ENCODE results near the gene RNF7.

RNF7 gene

GRCh38 chr3:141795741-141796080, 57.6 kb downstream of the RNF7 start:
- no peak overlapping the region for H3K9ac ChIP-seq (ENCODE audit: low read length)
- H4K20me1 ChIP-seq (ENCODE audit: insufficient read depth, low read length): no peaks in the 10 kb centered on the region
- H3K4me2 ChIP-seq (ENCODE audit: low read depth, low read length): peak overlapping the region; percentile 68; the same call in 1 of the 2 replicates
- H3K27me3 ChIP-seq (replicated peaks; ENCODE audit: insufficient read depth, low read length): no peaks in the 10 kb centered on the region
- H3K9me2 ChIP-seq (replicated peaks; ENCODE audit: insufficient read depth, low read length): no peaks in the 10 kb centered on the region
- no peak overlapping the region for H3K4me3 ChIP-seq (ENCODE audit: low read length)
- TF ChIP-seq EZH2phosphoT487 (IDR thresholded peaks at IDR 0.05; ENCODE audit: low read length): no peak
- no peak for TF ChIP-seq EZH2 (optimal IDR thresholded peaks at IDR 0.05; ENCODE audit: low read depth, low read length)
- no peak for TF ChIP-seq CTCF (IDR thresholded peaks at IDR 0.05; ENCODE audit: low read length)
- H3K36me3 ChIP-seq (replicated peaks; ENCODE audit: insufficient read depth, low read length): no peaks in the 10 kb centered on the region
- no peak for DNase-seq
- H3K9me3 ChIP-seq (replicated peaks; ENCODE audit: insufficient read depth, low read length): no peaks in the 10 kb centered on the region
- H3K4me1 ChIP-seq (ENCODE audit: low read length): peaks cover 13% of the 10 kb centered on the region
- H2AFZ ChIP-seq (ENCODE audit: low read length): no peak overlapping the region
- no peak overlapping the region for H3K27ac ChIP-seq (ENCODE audit: low read length)
- peaks cover 9% of the 10 kb centered on the region; the same call in 1 of the 2 replicates for H3F3A ChIP-seq (ENCODE audit: insufficient read depth, low read length)
- no peaks in the 10 kb centered on the region for H3K79me2 ChIP-seq (ENCODE audit: low read length)

- Histone ChIP-seq H3K9me3 (replicated peaks; ENCODE audit: insufficient read depth, low read length) (no peaks in the 10 kb centered on the region), H2AFZ (ENCODE audit: low read length) (peak overlapping the region; percentile 21; the same call in 1 of the 2 replicates), H3K9me2 (replicated peaks; ENCODE audit: insufficient read depth, low read length) (no peaks in the 10 kb centered on the region), H3K4me3 (ENCODE audit: low read length) (no peak overlapping the region), H3K79me2 (ENCODE audit: low read length) (no peaks in the 10 kb centered on the region), H4K20me1 (ENCODE audit: insufficient read depth, low read length) (no peaks in the 10 kb centered on the region), H3K27ac (ENCODE audit: low read length) (peak overlapping the region; percentile 27; the same call in 1 of the 2 replicates), H3F3A (ENCODE audit: insufficient read depth, low read length) (peaks cover 9% of the 10 kb centered on the region; the same call in 1 of the 2 replicates), H3K9ac (ENCODE audit: low read length) (no peak overlapping the region), H3K4me1 (ENCODE audit: low read length) (peaks cover 13% of the 10 kb centered on the region), H3K4me2 (ENCODE audit: low read depth, low read length) (peak overlapping the region; percentile 68), H3K36me3 (replicated peaks; ENCODE audit: insufficient read depth, low read length) (no peaks in the 10 kb centered on the region), H3K27me3 (replicated peaks; ENCODE audit: insufficient read depth, low read length) (no peaks in the 10 kb centered on the region)
- DNase-seq: peak; percentile 91
- TF ChIP-seq EZH2 (optimal IDR thresholded peaks at IDR 0.05; ENCODE audit: low read depth, low read length) (no peak), EZH2phosphoT487 (IDR thresholded peaks at IDR 0.05; ENCODE audit: low read length) (no peak), CTCF (IDR thresholded peaks at IDR 0.05; ENCODE audit: low read length) (no peak)
These were observed 58.2 kb downstream of the RNF7 start for GRCh38 chr3:141796081-141796888.
